Upper lobe of left lung (tissue), 4 donors: ENCODE results near the gene SERPINE3.

ENCODE experiments used
- CTCF ChIP-seq, 6 experiments: fragments of 450-650 bp in 4 of 6; fragments of 200-600 bp in 2 of 6; sonication (generic) in 2 of 6; IDR thresholded peaks; one replicate each; pipeline ENCODE4 v1.5.1; 2016 to 2019; ENCODE audit warnings: antibody characterized with exemption in 6 of 6
- EP300 ChIP-seq, 4 donors: sonication (generic); formaldehyde crosslinking; IDR thresholded peaks; one replicate each; pipeline ENCODE4 v1.5.1; 2017; ENCODE audit warnings: antibody characterized with exemption in 4 of 4, control low read depth in 2 of 4
- POLR2A ChIP-seq, 4 donors: fragments of 450-650 bp; IDR thresholded peaks; one replicate each; pipeline ENCODE4 v1.5.1; 2016 to 2017; ENCODE audit warnings: antibody characterized with exemption in 4 of 4, mild to moderate bottlenecking in 2 of 4

- TF ChIP-seq EP300 (IDR thresholded peaks at IDR 0.05) (no peak), CTCF (IDR thresholded peaks at IDR 0.05) (no peak), POLR2A (IDR thresholded peaks at IDR 0.05) (no peak)
Observed at GRCh38 chr13:51341232-51341631, 1.7 kb downstream of the SERPINE3 start.
